Activated CD8-positive, alpha-beta T cell treated with anti-CD3 and anti-CD28 coated beads, Interleukin-2, amount 10 ng/mL, durations not matched to agents 7 days and 5 days (primary cell): ENCODE measurements around the gene ZC3HAV1L. TPM values are rescaled to one million over a fixed set of nuclear protein-coding genes. Genes with fewer than 3 reads are reported as not detected.
"Not testable (repeated sequence)": the region's sequence is repeated elsewhere in the genome, so short reads cannot be mapped to it uniquely, and the experiment has no call there.

Experiments used
- ATAC-seq: fragments of 150-1000 bp; cut with Tn5 transposase; one replicate; pipeline ENCODE4 v1.10.0; 2021; ENCODE audit warnings: moderate library complexity
- CTCF ChIA-PET: fragments of 350-600 bp; sonication (Branson Sonifier 250); formaldehyde crosslinking; loops from one replicate; lab custom pipeline; 2021; ENCODE audit warnings: antibody characterized with exemption; lab: Charles Lee
- POLR2A ChIA-PET: fragments of 350-600 bp; sonication (Branson Sonifier 250); formaldehyde crosslinking; loops from one replicate; lab custom pipeline; 2021; ENCODE audit warnings: antibody characterized with exemption; lab: Charles Lee
- DNase-seq: peaks from one replicate; pipeline ENCODE4 v3.0.0-alpha.2; 2020
- H3K27ac Mint-ChIP-seq: one replicate; pipeline ENCODE4 v1.8.0; 2021; ENCODE audit warnings: mild to moderate bottlenecking, mixed read lengths
- H3K27me3 Mint-ChIP-seq: one replicate; pipeline ENCODE4 v1.8.0; 2021; ENCODE audit warnings: low read depth, mixed read lengths
- H3K36me3 Mint-ChIP-seq: one replicate; pipeline ENCODE4 v1.8.0; 2021; ENCODE audit warnings: low read depth, mixed read lengths
- H3K4me1 Mint-ChIP-seq: one replicate; pipeline ENCODE4 v1.8.0; 2021; ENCODE audit warnings: low read depth, mixed read lengths
- H3K4me3 Mint-ChIP-seq: one replicate; pipeline ENCODE4 v1.8.0; 2021; ENCODE audit warnings: mild to moderate bottlenecking, mixed read lengths
- H3K9me3 Mint-ChIP-seq: one replicate; pipeline ENCODE4 v1.8.0; 2022; ENCODE audit warnings: mixed read lengths; ENCODE audit not compliant: insufficient read depth
- total RNA-seq, 2 experiments: library from RNA; stranded (reverse); gene quantifications; one replicate each; pipeline ENCODE4 v1.2.3, GENCODE V29; 2021

The ZC3HAV1L gene
- total RNA-seq, 2 experiments from 2014 or later: 17.3 to 20.2 TPM

- Mint-ChIP-seq H3K36me3 (peaks cover 5% of the 10 kb centered on the region), H3K4me3 (no peak overlapping the region), H3K4me1 (peaks cover 20% of the 10 kb centered on the region), H3K27me3 (peaks cover 48% of the 10 kb centered on the region), H3K27ac (no peak overlapping the region), H3K9me3 (no peaks in the 10 kb centered on the region)
- CTCF ChIA-PET: interaction anchor here (1.1 to 6.3 kb wide), 2 partner anchors 60 to 92 kb away, joined by 3 to 56 read pairs; no protein-coding TSS in a partner anchor
- peak; percentile 38 for ATAC-seq
- peak; percentile 37 for DNase-seq
- POLR2A ChIA-PET: no interaction called here
These were observed 56.4 kb downstream of the ZC3HAV1L start for GRCh38 chr7:138979226-138979979.

GRCh38 chr7:138978541-138979184 is 57.2 kb downstream of the ZC3HAV1L start:
- no peaks in the 10 kb centered on the region for H3K9me3 Mint-ChIP-seq

GRCh38 chr7:138976161-138976560 is 59.7 kb downstream of the ZC3HAV1L start:
- CTCF ChIA-PET: interaction anchor here (1.1 to 3.3 kb wide), 3 partner anchors 41 to 90 kb away, joined by 3 to 13 read pairs (median 5); no protein-coding TSS in a partner anchor
- H3K36me3 Mint-ChIP-seq, H3K4me1 Mint-ChIP-seq, H3K27ac Mint-ChIP-seq, H3K9me3 Mint-ChIP-seq, ATAC-seq, POLR2A ChIA-PET, H3K4me3 Mint-ChIP-seq, DNase-seq: not testable (repeated sequence)
- peaks cover 41% of the 10 kb centered on the region for H3K27me3 Mint-ChIP-seq

More at GRCh38 chr7:138978541-138979184, 57.2 kb downstream of the ZC3HAV1L start:
- Mint-ChIP-seq H3K4me3 (no peak overlapping the region), H3K27ac (no peak overlapping the region), H3K4me1 (peaks cover 20% of the 10 kb centered on the region), H3K27me3 (peaks cover 48% of the 10 kb centered on the region), H3K36me3 (peaks cover 5% of the 10 kb centered on the region)
- ChIA-PET CTCF (interaction anchor here (1.1 to 6.3 kb wide), 2 partner anchors 59 to 92 kb away, joined by 3 to 56 read pairs; no protein-coding TSS in a partner anchor), POLR2A (no interaction called here)
- DNase-seq (no peak), ATAC-seq (no peak)

Other genes with a start within 250 kb of the ZC3HAV1L start
- not detected for gene TMEM213, start 238.0 kb downstream of the ZC3HAV1L start, total RNA-seq
- not detected for gene ATP6V0A4, start 237.8 kb downstream of the ZC3HAV1L start, total RNA-seq
- gene KIAA1549, start 54.7 kb downstream of the ZC3HAV1L start, total RNA-seq: 1 to 10 TPM; 1.2 to 1.5 TPM
- gene ZC3HAV1, start 73.7 kb upstream of the ZC3HAV1L start, total RNA-seq: 100 to 1,000 TPM; 121 to 122 TPM
- 10 to 100 TPM; 10.2 to 11.3 TPM for gene UBN2, start 195.2 kb upstream of the ZC3HAV1L start, total RNA-seq